K562 (cell line): ENCODE results near the gene CPSF4L. TPM values are rescaled to one million over a fixed set of nuclear protein-coding genes. Genes with fewer than 3 reads are reported as not detected.
A peak's percentile ranks its signal among the peaks of the same experiment; 100 is the strongest.

Source experiments
- ATF3 ChIP-seq, 2 experiments: fragments of 450-650 bp in 1 of 2; sonication (generic) in 1 of 2; formaldehyde crosslinking in 1 of 2; IDR thresholded peaks in 1 of 2; conservative IDR thresholded peaks in 1 of 2; 2 replicates each; pipeline versions ENCODE4 v1.6.1 to v1.8.1; 2016 to 2023; ENCODE audit warnings: mild to moderate bottlenecking in 2 of 2, moderate library complexity in 2 of 2, inconsistent platforms in 1 of 2, missing genetic modification reagents in 1 of 2
- CTBP1 ChIP-seq: fragments of 450-650 bp; IDR thresholded peaks from 2 replicates; pipeline ENCODE4 v1.6.1; 2016; ENCODE audit warnings: borderline replicate concordance
- DPF2 ChIP-seq: fragments of 450-650 bp; IDR thresholded peaks from 2 replicates; pipeline ENCODE4 v1.6.1; 2016
- E2F6 ChIP-seq, 2 experiments: IDR thresholded peaks; 2 replicates each; pipeline ENCODE4 v1.6.1; 2011; ENCODE audit warnings: borderline replicate concordance in 1 of 2, control low read depth in 1 of 2, low read depth in 1 of 2, low read length in 1 of 2, mild to moderate bottlenecking in 1 of 2, mixed read lengths in 1 of 2, moderate library complexity in 1 of 2; ENCODE audit not compliant: insufficient read depth in 1 of 2, insufficient read length in 1 of 2, poor library complexity in 1 of 2, severe bottlenecking in 1 of 2; ENCODE audit errors: extremely low read depth in 1 of 2
- FOS ChIP-seq: IDR thresholded peaks from 3 replicates; pipeline ENCODE4 v1.6.1; 2011; ENCODE audit not compliant: insufficient read length; ENCODE audit errors: extremely low read depth
- FOSL1 ChIP-seq: fragments of 200-800 bp; sonication (Bioruptor generic); conservative IDR thresholded peaks from 2 replicates; pipeline ENCODE4 v1.6.1; 2016; ENCODE audit warnings: missing genetic modification characterization, missing compliant biosample characterization
- LCOR ChIP-seq: sonication (generic); formaldehyde crosslinking; IDR thresholded peaks from 2 replicates; pipeline ENCODE4 v1.8.0; 2022; ENCODE audit warnings: mild to moderate bottlenecking, missing genetic modification reagents
- NFE2 ChIP-seq: IDR thresholded peaks from 2 replicates; pipeline ENCODE4 v1.6.1; 2014; ENCODE audit warnings: antibody characterized with exemption, low read depth
- NR2C1 ChIP-seq, 2 experiments: fragments of 450-650 bp; IDR thresholded peaks; 2 replicates each; pipeline ENCODE4 v1.6.1; 2017; ENCODE audit warnings: mild to moderate bottlenecking in 2 of 2, antibody characterized with exemption in 1 of 2, inconsistent platforms in 1 of 2, missing compliant biosample characterization in 1 of 2, missing genetic modification characterization in 1 of 2
- SP1 ChIP-seq: sonication (generic); formaldehyde crosslinking; IDR thresholded peaks from 2 replicates; pipeline ENCODE4 v1.8.1; 2022; ENCODE audit warnings: mild to moderate bottlenecking, missing genetic modification reagents
- XRCC3 ChIP-seq: fragments of 450-650 bp; IDR thresholded peaks from 2 replicates; pipeline ENCODE4 v1.6.1; 2017; ENCODE audit warnings: mild to moderate bottlenecking, moderate library complexity
- ZNF143 ChIP-seq: sonication (generic); formaldehyde crosslinking; IDR thresholded peaks from 2 replicates; pipeline ENCODE4 v1.9.0; 2022; ENCODE audit warnings: mild to moderate bottlenecking, missing genetic modification reagents
- ZNF384 ChIP-seq: IDR thresholded peaks from 2 replicates; pipeline ENCODE4 v1.6.1; 2012; ENCODE audit warnings: low read depth, low read length, improper control_type of control experiment
- polyA plus RNA-seq, 8 experiments: library from polyadenylated mRNA; depleted of rRNA in 4 of 8; stranded (reverse) in 5 of 8; unstranded in 3 of 8; fragments of >200 nt; fragmentation: Nextera tagmentation in 2 of 8; fragmentation: Illumina TruSeq in 1 of 8; extraction: Ambion mirVana in 2 of 8; extraction: Trizol in 1 of 8; gene quantifications; 2 replicates each; pipeline versions ENCODE4 v1.2.1 to v1.2.3, GENCODE V29; 2011 to 2014; ENCODE audit warnings: inconsistent platforms in 1 of 8, missing spikeins in 1 of 8
- total RNA-seq, 7 experiments: library from RNA; depleted of rRNA in 6 of 7; stranded (reverse); fragments of >200 nt in 6 of 7; fragmentation: Illumina TruSeq in 2 of 7; extraction: Trizol in 2 of 7; gene quantifications; 2 replicates each; pipeline versions ENCODE4 v1.2.1 to v1.2.3, GENCODE V29; 2011 to 2021; ENCODE audit warnings: low replicate concordance in 1 of 7
- TF ChIP-seq, protein P1 (sequence below), 2 experiments: fragments of 450-650 bp; IDR thresholded peaks; 2 replicates each; pipeline ENCODE4 v1.6.1; 2016; ENCODE audit warnings: mild to moderate bottlenecking in 2 of 2, borderline replicate concordance in 1 of 2, low read depth in 1 of 2, moderate library complexity in 1 of 2
- TF ChIP-seq, protein P2 (sequence below): fragments of 250-450 bp; sonication (Bioruptor Pico); IDR thresholded peaks from 2 replicates; pipeline ENCODE4 v1.4.0; 2020; ENCODE audit warnings: mild to moderate bottlenecking

CPSF4L gene
- total and polyA plus RNA-seq, 9 of the 15 experiments (the other 6 are each of a cell fraction or from before 2014, with no cell fraction given) = not detected

GRCh38 chr17:73291260-73291801 is 29.7 kb upstream of the CPSF4L start (continued):
- TF ChIP-seq, protein P1, sequence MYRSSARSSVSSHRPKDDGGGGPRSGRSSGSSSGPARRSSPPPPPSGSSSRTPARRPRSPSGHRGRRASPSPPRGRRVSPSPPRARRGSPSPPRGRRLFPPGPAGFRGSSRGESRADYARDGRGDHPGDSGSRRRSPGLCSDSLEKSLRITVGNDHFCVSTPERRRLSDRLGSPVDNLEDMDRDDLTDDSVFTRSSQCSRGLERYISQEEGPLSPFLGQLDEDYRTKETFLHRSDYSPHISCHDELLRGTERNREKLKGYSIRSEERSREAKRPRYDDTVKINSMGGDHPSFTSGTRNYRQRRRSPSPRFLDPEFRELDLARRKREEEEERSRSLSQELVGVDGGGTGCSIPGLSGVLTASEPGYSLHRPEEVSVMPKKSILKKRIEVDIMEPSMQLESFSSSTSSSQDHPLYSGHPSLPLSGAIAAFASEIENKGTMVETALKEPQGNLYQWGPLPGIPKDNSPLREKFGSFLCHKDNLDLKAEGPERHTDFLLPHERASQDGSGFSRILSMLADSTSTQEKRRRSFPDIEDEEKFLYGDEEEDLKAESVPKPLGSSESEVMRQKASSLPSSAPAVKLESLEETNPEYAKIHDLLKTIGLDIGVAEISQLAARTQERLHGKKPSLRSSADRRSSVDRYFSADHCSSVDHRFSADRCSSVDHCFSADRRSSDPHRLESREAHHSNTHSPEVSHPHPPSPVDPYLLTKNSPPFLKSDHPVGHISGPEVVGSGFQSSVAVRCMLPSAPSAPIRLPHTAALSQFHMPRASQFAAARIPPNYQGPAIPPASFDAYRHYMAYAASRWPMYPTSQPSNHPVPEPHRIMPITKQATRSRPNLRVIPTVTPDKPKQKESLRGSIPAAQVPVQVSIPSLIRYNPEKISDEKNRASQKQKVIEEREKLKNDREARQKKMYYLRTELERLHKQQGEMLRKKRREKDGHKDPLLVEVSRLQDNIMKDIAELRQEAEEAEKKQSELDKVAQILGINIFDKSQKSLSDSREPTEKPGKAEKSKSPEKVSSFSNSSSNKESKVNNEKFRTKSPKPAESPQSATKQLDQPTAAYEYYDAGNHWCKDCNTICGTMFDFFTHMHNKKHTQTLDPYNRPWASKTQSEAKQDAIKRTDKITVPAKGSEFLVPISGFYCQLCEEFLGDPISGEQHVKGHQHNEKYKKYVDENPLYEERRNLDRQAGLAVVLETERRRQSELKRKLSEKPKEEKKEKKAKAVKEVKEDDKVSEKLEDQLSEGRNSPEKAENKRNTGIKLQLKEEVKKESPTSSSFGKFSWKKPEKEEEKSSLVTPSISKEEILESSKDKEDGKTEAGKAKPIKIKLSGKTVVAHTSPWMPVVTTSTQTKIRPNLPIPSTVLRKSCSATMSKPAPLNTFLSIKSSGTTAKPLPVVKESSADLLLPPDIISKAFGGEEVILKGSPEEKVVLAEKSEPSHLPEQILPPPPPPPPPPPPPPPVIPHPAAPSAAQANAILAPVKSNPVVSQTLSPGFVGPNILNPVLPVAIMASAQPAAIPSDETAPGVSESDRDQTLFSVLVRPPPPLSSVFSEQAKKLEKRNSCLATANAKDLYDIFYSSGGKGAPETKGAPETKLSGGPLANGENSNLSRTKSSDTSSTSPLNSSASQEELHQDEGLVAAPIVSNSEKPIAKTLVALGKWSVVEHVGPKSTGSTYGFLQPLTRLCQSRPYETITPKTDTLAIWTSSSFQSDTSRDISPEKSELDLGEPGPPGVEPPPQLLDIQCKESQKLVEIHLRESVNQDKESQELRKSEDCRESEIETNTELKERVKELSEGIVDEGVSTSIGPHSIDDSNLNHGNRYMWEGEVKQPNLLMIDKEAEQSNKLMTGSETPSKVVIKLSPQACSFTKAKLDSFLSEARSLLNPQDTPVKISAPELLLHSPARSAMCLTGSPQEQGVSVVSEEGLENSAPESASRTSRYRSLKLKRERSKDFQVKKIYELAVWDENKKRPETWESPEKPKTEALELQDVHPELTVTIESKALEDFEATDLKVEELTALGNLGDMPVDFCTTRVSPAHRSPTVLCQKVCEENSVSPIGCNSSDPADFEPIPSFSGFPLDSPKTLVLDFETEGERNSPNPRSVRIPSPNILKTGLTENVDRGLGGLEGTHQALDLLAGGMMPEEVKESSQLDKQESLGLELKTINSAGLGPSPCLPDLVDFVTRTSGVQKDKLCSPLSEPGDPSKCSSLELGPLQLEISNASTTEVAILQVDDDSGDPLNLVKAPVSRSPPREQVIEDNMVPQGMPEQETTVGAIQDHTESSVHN (IDR thresholded peaks at IDR 0.05; ENCODE audit: borderline replicate concordance in 1 of 2, low read depth in 1 of 2) = no peak
- TF ChIP-seq NR2C1 (IDR thresholded peaks at IDR 0.05) (no peak), NR2C1 (tag; IDR thresholded peaks at IDR 0.05) (no peak), ZNF384 (no peak), XRCC3 (no peak), E2F6 (IDR thresholded peaks at IDR 0.05; ENCODE audit: borderline replicate concordance in 1 of 2, extremely low read depth in 1 of 2, insufficient read depth in 1 of 2, insufficient read length in 1 of 2, low read depth in 1 of 2, low read length in 1 of 2, poor library complexity in 1 of 2, severe bottlenecking in 1 of 2) (peak in 1 of 2 experiments; percentile 17), LCOR (CRISPR knock-in tag) (0 out of 2 replicates have a peak, but pooled peaks have one; percentile 36), FOSL1 (peak; percentile 85), FOS (no peak), DPF2 (peak; percentile 61; the same call in 1 of the 2 replicates), SP1 (0 out of 2 replicates have a peak, but pooled peaks have one; percentile 40), ZNF143 (CRISPR knock-in tag) (no peak), NFE2 (peak; percentile 91), CTBP1 (0 out of 2 replicates have a peak, but pooled peaks have one; percentile 30), ATF3 (IDR thresholded peaks at IDR 0.05) (peak; percentile 68), ATF3 (CRISPR knock-in tag; conservative IDR thresholded peaks at IDR 0.05) (no peak)
- TF ChIP-seq, protein P2, sequence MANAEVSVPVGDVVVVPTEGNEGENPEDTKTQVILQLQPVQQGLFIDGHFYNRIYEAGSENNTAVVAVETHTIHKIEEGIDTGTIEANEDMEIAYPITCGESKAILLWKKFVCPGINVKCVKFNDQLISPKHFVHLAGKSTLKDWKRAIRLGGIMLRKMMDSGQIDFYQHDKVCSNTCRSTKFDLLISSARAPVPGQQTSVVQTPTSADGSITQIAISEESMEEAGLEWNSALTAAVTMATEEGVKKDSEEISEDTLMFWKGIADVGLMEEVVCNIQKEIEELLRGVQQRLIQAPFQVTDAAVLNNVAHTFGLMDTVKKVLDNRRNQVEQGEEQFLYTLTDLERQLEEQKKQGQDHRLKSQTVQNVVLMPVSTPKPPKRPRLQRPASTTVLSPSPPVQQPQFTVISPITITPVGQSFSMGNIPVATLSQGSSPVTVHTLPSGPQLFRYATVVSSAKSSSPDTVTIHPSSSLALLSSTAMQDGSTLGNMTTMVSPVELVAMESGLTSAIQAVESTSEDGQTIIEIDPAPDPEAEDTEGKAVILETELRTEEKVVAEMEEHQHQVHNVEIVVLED (CRISPR knock-in tag) = no peak
